ENCODE data around the gene PARD3B.

PARD3B gene

GRCh38 chr2:204693262-204693661 lies 148.0 kb downstream of the PARD3B start:
- no peak for DNase-seq (ENCODE audit: extremely low read depth in 1 of 2, low read depth in 1 of 2)

- no peak for DNase-seq (ENCODE audit: extremely low read depth in 1 of 2, low read depth in 1 of 2)
Measured at GRCh38 chr2:204695506-204695905, 150.2 kb downstream of the PARD3B start.

- DNase-seq (ENCODE audit: extremely low read depth in 1 of 2, low read depth in 1 of 2), result no peak
Measured at GRCh38 chr2:204696124-204696523, 150.8 kb downstream of the PARD3B start.

GRCh38 chr2:204705243-204705932 lies 160.1 kb downstream of the PARD3B start:
- DNase-seq (ENCODE audit: extremely low read depth in 1 of 2, low read depth in 1 of 2), result no peak

- no peak for DNase-seq (ENCODE audit: extremely low read depth in 1 of 2, low read depth in 1 of 2)
Measured at GRCh38 chr2:204706939-204707338, 161.7 kb downstream of the PARD3B start.

GRCh38 chr2:204713211-204713610 lies 167.9 kb downstream of the PARD3B start:
- DNase-seq (ENCODE audit: extremely low read depth in 1 of 2, low read depth in 1 of 2), result no peak

GRCh38 chr2:204715361-204715760 lies 170.1 kb downstream of the PARD3B start:
- no peak for DNase-seq (ENCODE audit: extremely low read depth in 1 of 2, low read depth in 1 of 2)

GRCh38 chr2:204717591-204717990 lies 172.3 kb downstream of the PARD3B start:
- no peak for DNase-seq (ENCODE audit: extremely low read depth in 1 of 2, low read depth in 1 of 2)

GRCh38 chr2:204718607-204719006 lies 173.3 kb downstream of the PARD3B start:
- no peak for DNase-seq (ENCODE audit: extremely low read depth in 1 of 2, low read depth in 1 of 2)

- DNase-seq (ENCODE audit: extremely low read depth in 1 of 2, low read depth in 1 of 2), result no peak
Measured at GRCh38 chr2:204720874-204721273, 175.6 kb downstream of the PARD3B start.

- no peak for DNase-seq (ENCODE audit: extremely low read depth in 1 of 2, low read depth in 1 of 2)
Measured at GRCh38 chr2:204722207-204722606, 176.9 kb downstream of the PARD3B start.

GRCh38 chr2:204722691-204723090 lies 177.4 kb downstream of the PARD3B start:
- no peak for DNase-seq (ENCODE audit: extremely low read depth in 1 of 2, low read depth in 1 of 2)

GRCh38 chr2:204725693-204726360 lies 180.6 kb downstream of the PARD3B start:
- DNase-seq (ENCODE audit: extremely low read depth in 1 of 2, low read depth in 1 of 2), result no peak

GRCh38 chr2:204726831-204727230 lies 181.6 kb downstream of the PARD3B start:
- no peak for DNase-seq (ENCODE audit: extremely low read depth in 1 of 2, low read depth in 1 of 2)

GRCh38 chr2:204727368-204727767 lies 182.1 kb downstream of the PARD3B start:
- no peak for DNase-seq (ENCODE audit: extremely low read depth in 1 of 2, low read depth in 1 of 2)

- DNase-seq (ENCODE audit: extremely low read depth in 1 of 2, low read depth in 1 of 2), result no peak
Measured at GRCh38 chr2:204730603-204731002, 185.3 kb downstream of the PARD3B start.

GRCh38 chr2:204732019-204732418 lies 186.7 kb downstream of the PARD3B start:
- no peak for DNase-seq (ENCODE audit: extremely low read depth in 1 of 2, low read depth in 1 of 2)

GRCh38 chr2:204737296-204737695 lies 192.0 kb downstream of the PARD3B start:
- DNase-seq (ENCODE audit: extremely low read depth in 1 of 2, low read depth in 1 of 2), result no peak

- no peak for DNase-seq (ENCODE audit: extremely low read depth in 1 of 2, low read depth in 1 of 2)
Measured at GRCh38 chr2:204738721-204739120, 193.4 kb downstream of the PARD3B start.

GRCh38 chr2:204743393-204743960 lies 198.2 kb downstream of the PARD3B start:
- no peak for DNase-seq (ENCODE audit: extremely low read depth in 1 of 2, low read depth in 1 of 2)

- no peak for DNase-seq (ENCODE audit: extremely low read depth in 1 of 2, low read depth in 1 of 2)
Measured at GRCh38 chr2:204744506-204744905, 199.2 kb downstream of the PARD3B start.

- no peak for DNase-seq (ENCODE audit: extremely low read depth in 1 of 2, low read depth in 1 of 2)
Measured at GRCh38 chr2:204748286-204748685, 203.0 kb downstream of the PARD3B start.
